Adipose tissue (tissue), 3 donors: ENCODE measurements around the gene GDPD5. TPM values are rescaled to one million over a fixed set of nuclear protein-coding genes. Genes with fewer than 3 reads are reported as not detected.

Experiments
- H3K27ac ChIP-seq: one replicate; pipeline ENCODE4 v1.5.1; 2013; ENCODE audit warnings: low read depth, low read length
- WGBS, 3 donors: extraction: QIAGEN DNeasy Blood & Tissue Kit; methylation state at CpG; one replicate each; pipeline ENCODE4 v1.1.7; 2013; 5-methylcytosine and 5-hydroxymethylcytosine counted together
- polyA plus RNA-seq, 3 donors: library from polyadenylated mRNA; stranded (reverse); fragments of 200-250 nt; gene quantifications; one replicate each; pipeline ENCODE4 v1.2.3, GENCODE V29; 2013
- donor health status: healthy with polysubstance abuse.
- donor health status: Bipolar disorder and iron deficiency.
- donor health status: healthy.

Gene GDPD5
- polyA plus RNA-seq, 3 donors = 25.6 to 49.8 (median 34.1) TPM

DNA sequence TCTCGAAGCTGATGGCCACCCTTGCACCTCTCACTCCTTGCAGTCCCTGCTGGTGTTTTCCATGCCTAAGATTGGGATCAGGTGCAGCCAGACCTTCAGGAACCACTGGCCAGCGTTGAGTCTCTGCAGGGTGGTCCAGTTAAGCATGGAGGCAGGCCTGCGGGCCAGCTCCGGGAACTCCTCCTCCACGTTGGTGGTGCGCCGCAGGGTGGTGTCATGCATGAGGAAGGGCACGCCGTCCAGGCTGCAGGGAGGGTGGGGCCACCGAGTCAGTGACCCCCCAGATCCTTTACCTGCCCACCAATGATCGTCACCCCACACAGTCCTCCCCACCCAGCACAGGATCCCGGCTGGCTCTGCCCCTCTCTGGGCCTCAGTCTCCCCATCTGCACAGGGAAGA is 82.7 kb downstream of the GDPD5 start:
- WGBS, 3 donors = 86 to 91% (median 86%) methylated on average over 9 to 12 of the region's 12 CpGs
- no peak overlapping the region for H3K27ac ChIP-seq

DNA sequence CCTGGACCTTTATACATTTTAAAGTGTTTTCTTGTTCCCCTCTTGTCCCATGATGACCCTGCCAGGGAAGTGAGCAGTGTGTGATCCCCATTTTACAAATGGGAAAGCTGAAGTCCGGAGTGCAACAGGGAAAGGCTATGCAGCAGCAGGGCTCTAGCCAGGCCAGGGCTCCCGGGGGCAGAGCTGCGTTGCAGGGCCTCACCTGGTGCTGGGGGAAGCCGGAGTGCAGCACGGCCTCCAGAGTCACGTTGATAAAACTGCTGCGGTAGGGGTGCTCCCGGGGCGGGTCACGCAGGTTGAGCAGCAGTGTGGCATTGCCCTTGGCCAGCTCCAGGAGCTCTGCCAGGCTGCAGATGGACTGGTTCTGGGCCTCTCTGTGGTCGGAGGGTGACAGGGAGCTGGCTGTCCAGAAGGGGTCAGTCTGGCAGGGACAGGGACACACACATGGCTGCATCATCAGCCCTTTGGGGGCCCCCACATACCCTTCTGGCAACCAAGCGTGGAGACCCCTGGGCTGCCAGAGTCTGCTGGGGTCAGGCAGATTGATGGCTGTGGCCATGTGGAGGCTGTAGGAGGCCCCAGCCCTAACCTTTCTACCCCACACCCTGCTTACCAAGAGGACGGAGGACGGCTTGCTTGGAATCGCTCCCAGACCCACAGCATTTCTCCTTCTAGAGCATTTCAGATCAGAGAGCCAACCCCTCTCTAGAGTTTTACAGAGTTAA is 83.4 kb downstream of the GDPD5 start:
- 82 to 90% (median 83%) methylated on average over 15 of the region's 15 CpGs for WGBS, 3 donors

GRCh38 chr11:75441804-75442132 is 84.0 kb downstream of the GDPD5 start:
- H3K27ac ChIP-seq = no peak overlapping the region
- 80 to 85% (median 82%) methylated on average over 7 of the region's 7 CpGs for WGBS, 3 donors

More for the DNA sequence above, 83.4 kb downstream of the GDPD5 start:
- H3K27ac ChIP-seq = no peak overlapping the region

DNA sequence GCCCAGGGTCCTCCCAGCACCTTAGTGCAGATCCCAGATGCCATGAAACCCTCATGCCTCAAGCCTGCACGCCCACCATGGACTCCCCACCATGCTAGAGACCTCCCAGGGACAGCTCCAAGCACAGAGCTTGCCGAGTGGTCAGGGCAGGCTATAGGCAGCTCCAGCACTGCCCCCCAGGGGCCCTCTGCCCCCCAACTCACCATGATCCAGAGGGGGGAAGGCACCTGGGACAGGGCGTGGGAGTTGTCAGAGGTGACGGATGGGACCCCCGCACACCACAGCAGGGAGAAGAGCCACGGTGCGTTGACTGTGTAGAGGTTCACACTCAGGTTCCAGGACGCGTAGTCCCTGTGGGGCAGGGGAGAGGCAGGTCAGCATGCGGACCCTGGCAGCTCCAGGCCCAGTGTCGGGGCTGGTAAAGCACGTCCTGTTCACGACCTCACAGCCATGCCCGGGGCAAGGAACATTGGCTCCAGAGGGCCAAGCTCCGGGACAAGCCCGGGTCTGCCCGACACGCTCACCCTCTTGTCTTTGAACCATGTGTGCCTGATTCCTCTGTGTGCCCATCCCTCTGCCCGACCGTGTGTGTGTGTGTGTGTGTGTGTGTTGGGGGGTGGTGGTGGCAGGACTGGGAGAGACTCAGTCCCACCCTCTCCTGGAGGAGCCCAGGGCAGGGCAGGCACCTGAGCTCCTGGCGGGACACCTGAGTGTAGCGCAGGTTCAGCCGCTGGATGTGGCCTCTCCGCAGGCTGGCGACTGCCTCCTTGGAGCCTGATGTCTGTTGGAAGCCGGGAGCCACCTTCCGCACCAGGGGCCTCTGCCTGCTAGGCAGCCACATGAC is 84.6 kb downstream of the GDPD5 start:
- no peak overlapping the region for H3K27ac ChIP-seq
- WGBS, 3 donors = 88 to 90% (median 89%) methylated on average over 27 of the region's 27 CpGs

DNA sequence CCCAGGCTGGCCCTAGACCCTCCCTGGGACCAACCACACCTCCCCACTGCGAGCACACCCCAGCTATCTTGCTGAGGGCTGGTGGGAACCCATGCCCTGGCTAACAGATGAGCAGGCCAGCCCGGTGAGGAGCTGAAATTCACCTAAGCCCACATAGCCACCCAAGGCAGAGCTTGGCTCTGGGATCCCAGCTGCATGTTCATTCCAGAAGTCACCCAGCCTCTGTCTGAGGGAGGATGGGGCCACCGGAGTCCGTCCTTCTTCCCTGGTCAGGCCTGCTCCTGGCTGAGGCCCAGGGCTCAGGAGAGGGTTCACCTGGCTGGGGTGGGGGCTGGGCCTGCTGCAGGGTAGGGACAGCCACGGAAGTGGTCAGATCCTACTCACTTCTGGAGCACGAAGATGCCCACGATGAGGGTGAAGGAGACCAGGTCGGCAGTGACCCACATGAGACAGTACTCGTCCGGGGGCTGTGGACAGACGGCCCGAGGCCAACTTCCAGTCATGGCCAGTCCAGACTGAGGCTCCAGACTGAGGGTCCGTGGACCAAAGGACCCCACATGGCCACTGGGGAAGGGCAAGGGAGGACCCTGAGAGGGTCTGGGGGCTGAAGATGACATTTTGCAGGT is 86.1 kb downstream of the GDPD5 start:
- H3K27ac ChIP-seq = no peak overlapping the region
- WGBS, 3 donors = 84 to 87% (median 84%) methylated on average over 13 of the region's 13 CpGs

GRCh38 chr11:75439026-75439425 is 86.7 kb downstream of the GDPD5 start:
- 73 to 78% (median 76%) methylated on average over 14 of the region's 14 CpGs for WGBS, 3 donors
- H3K27ac ChIP-seq = no peak overlapping the region

DNA sequence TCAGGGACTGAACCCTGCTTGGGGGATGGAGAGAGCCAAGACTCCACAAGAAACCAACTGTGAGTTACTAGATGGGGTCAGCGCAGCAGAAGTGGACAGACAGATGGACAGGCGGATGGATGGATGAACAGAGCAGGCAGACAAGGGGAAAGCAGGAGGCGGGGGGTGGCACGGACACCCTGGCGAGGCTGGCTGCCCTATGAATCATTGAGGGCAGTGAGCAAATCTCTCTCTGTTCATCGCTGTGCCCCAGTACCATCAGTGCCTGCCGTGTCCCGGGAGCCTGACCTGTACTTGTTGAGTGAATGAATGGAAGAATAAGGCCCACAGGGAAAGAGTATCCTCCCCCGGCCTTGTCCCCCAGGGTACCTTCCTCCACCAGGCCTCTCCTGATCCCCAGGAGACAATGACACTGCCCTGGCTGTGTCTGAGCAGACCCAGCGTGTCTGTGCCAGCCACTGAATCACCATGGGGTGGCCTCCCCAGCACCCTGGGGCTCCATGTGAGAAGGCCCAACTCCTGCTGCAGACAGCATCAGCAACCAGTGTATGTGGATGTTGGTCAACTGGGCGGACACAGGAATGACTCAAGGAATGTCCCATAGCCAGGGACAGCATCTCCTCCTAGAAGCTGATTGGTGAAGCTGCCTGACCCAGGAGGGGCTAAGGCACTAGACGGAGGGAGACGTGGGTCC is 87.6 kb downstream of the GDPD5 start:
- WGBS, 3 donors = 91 to 96% (median 92%) methylated on average over 13 of the region's 13 CpGs
- no peak overlapping the region for H3K27ac ChIP-seq

DNA sequence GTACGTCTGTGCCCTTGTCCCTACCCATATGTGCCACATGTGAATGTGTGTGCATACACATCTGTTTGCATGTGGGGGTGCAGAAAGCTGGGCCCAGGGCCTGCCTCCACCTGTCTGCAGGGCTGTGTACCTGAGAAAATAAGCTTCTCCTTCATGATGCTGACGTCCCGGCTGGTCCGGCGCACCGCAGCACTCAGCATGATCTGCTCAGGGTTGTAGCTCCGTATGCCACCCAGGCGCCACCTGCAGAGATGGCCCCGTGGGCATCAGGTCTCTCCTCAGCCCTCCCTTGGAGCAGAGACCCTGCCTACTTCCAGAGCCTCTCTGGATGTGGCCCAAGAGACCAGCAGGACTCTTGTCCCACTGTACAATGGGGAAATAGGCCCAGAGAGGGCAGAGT is 88.9 kb downstream of the GDPD5 start:
- H3K27ac ChIP-seq = no peak overlapping the region
- WGBS, 3 donors = 88 to 96% (median 93%) methylated on average over 9 of the region's 9 CpGs

- H3K27ac ChIP-seq = no peak overlapping the region
- 94 to 96% (median 95%) methylated on average over 9 of the region's 9 CpGs for WGBS, 3 donors
Observed at GRCh38 chr11:75435571-75435925, 90.2 kb downstream of the GDPD5 start.

DNA sequence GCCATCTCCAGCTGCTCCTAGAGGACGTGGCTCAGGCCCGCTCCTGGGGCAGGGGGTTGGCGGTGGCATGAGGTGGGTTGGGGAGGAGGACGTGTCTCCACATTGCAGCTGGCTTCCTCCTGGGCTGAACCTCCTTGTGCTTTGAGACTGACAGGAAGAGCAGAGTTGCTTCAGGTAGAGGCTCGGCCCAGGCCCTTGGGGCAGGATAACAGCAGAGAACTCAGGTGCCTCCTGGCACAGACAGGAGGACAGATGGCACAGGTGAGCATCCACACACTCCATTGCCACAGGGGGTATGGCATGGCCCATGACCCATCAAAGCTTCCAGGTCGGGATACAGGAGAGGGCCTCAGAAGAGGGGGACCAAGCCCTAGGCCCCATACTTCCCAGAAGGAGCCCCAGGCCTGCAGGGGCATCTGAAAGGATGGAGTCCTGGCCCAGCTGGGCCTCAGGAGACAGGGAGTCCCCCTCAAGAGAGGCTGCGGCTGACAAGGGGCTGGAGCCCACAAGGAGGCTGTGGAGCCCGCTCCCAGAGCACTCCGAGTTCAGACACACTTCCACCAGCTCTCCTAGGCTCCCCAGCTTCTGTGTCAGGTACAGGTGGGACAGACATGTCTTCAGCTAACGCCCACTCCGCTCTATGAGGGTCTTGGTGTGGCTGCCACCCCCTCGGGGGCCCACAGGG is 90.7 kb downstream of the GDPD5 start:
- H3K27ac ChIP-seq = no peak overlapping the region
- WGBS, 3 donors = 88 to 93% (median 91%) methylated on average over 12 of the region's 12 CpGs

GRCh38 chr11:75434051-75434450 is 91.7 kb downstream of the GDPD5 start:
- 90 to 96% (median 94%) methylated on average over 4 of the region's 4 CpGs for WGBS, 3 donors
- H3K27ac ChIP-seq = no peak overlapping the region

GRCh38 chr11:75433443-75433842 is 92.3 kb downstream of the GDPD5 start:
- 69 to 77% (median 75%) methylated on average over 6 of the region's 6 CpGs for WGBS, 3 donors
- no peak overlapping the region for H3K27ac ChIP-seq

GRCh38 chr11:75432911-75433321 is 92.8 kb downstream of the GDPD5 start, which contains the start of gene KLHL35:
TSS of gene KLHL35 (minus strand) at chr11:75433203. CDS start at chr11:75430629, 2,574 bp downstream.
- WGBS, 3 donors = 19 to 22% (median 20%) methylated on average over 13 to 14 of the region's 14 CpGs
- H3K27ac ChIP-seq = no peak within 1 kb of the TSS

DNA sequence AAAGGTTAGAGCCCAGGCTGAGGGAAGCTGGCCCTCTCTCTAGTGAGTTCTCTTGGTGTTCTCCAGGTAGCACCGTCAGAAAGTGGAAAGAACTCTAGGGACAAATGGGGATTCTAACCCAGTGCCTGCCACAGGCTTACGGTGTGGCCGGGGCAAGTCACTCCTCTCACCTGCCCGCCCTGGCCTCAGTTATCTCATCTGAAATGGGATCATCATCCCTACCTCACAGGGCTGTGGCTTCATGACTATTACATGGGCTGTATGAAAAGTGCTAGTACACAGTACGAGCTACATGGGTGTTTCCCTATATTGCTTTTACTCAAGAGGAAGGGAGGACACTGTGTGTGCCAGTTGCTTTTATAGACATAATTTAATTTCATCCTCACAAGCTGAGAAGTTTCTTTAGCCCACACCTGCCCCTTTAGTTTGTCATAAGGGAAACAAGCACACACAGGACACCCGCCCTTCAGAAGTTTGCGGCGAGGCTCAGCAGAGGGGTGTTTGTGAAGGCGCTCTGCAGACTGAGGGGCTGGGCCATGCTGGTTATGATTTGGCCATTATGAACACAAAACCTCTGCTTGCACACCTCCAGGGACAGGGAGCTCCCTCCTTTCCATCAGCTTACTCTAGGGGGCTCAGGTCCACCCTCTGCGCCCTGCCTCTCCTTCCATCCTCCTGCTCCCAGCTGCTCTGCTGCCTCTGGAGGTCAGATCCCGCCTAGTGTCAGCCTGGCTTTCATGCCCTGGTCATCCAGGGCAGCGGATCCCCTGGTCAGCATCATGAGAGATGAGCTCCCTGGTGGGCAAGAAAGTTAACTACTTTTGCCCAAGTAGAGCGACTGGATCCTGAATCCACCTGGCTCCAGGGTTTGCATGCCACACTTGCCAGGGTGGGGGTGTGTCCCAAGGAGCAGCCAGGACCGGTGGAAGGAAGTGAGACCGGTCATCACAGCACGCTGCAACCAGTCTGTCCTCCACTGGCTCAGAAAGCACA is 93.9 kb downstream of the GDPD5 start:
- WGBS, 3 donors = 53 to 57% (median 56%) methylated on average over 16 of the region's 16 CpGs
- no peak overlapping the region for H3K27ac ChIP-seq

DNA sequence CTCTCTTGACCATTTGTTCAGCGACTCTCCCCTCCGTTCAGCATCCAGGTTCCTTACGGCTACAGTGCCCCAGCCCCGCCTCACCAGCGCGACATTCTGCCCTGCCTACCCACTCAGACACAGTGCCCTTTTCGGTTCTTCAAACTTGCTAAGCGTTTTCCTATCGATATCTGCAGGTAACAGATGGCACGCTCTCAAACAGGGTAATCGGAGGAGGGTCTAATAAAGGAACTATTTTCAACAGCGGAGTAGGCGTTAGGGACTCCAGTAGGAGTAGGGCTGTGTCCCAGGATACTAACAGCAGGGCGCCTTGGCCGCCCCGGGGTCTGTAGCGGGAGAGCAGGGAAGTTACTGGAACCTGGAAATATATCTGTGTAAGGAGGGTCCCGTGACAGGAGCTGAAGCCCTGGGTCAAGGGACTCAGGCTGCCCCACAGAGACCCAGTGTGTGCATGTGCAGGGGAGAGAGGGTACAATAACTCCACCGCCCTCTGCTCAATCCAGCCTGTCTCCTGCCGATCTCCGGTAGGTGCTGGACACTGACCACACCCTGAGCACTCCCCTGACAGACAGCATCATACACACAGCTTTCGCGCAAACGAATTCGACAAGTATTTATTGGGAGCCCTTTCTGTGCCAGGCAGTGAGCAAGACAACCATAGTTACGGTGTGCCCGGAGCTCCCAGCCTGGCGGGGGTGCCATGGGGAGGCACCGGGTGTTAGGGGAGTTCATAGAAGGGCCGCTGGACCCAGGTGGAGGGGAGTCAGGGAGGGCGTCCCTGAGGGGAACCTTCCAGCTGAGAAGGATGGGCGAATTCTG is 94.8 kb downstream of the GDPD5 start:
- H3K27ac ChIP-seq = no peak overlapping the region
- 20 to 32% (median 31%) methylated on average over 32 of the region's 32 CpGs for WGBS, 3 donors
